ENCODE data around the gene PKP3.

DNA sequence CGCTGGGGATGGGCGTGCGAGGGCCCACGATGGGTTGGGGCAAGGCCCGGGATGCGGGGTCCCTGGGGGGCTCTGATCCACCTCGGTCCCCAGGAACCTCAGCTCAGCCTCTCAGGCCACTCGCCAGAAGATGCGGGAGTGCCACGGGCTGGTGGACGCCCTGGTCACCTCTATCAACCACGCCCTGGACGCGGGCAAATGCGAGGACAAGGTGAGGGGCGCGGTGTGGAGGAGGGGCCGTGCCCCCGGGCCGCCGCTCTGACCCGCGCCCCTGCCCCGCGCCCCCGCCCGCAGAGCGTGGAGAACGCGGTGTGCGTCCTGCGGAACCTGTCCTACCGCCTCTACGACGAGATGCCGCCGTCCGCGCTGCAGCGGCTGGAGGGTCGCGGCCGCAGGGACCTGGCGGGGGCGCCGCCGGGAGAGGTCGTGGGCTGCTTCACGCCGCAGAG lies 6.3 kb downstream of the PKP3 start:
- TF ChIP-seq, protein P1, sequence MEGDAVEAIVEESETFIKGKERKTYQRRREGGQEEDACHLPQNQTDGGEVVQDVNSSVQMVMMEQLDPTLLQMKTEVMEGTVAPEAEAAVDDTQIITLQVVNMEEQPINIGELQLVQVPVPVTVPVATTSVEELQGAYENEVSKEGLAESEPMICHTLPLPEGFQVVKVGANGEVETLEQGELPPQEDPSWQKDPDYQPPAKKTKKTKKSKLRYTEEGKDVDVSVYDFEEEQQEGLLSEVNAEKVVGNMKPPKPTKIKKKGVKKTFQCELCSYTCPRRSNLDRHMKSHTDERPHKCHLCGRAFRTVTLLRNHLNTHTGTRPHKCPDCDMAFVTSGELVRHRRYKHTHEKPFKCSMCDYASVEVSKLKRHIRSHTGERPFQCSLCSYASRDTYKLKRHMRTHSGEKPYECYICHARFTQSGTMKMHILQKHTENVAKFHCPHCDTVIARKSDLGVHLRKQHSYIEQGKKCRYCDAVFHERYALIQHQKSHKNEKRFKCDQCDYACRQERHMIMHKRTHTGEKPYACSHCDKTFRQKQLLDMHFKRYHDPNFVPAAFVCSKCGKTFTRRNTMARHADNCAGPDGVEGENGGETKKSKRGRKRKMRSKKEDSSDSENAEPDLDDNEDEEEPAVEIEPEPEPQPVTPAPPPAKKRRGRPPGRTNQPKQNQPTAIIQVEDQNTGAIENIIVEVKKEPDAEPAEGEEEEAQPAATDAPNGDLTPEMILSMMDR (IDR thresholded peaks at IDR 0.05; ENCODE audit: insufficient read depth, low read length, poor library complexity, severe bottlenecking), result no peak
- TF ChIP-seq EZH2phosphoT487 (conservative IDR thresholded peaks at IDR 0.05; ENCODE audit: low read length), result no peak

Measured in SU-DHL-6 (cell line).